Ascending aorta (tissue), 2 donors: ENCODE results near the gene OR9K2. TPM values are rescaled to one million over a fixed set of nuclear protein-coding genes. Genes with fewer than 3 reads are reported as not detected.

Experiments
- DNase-seq, 2 donors: peaks; one replicate each; pipeline ENCODE4 v3.0.0-alpha.2; 2019; ENCODE audit warnings: low spot score in 2 of 2
- H3K27ac ChIP-seq, 2 donors: fragments of 200-600 bp; sonication (generic); one replicate each; pipeline ENCODE4 v1.5.1; 2016 to 2017; ENCODE audit warnings: mild to moderate bottlenecking in 1 of 2
- H3K27me3 ChIP-seq: fragments of 200-600 bp; sonication (generic); one replicate; pipeline ENCODE4 v1.5.1; 2017
- H3K36me3 ChIP-seq, 2 donors: fragments of 200-600 bp; sonication (generic); one replicate each; pipeline ENCODE4 v1.5.1; 2016
- H3K4me1 ChIP-seq, 2 donors: fragments of 200-600 bp; sonication (generic); one replicate each; pipeline ENCODE4 v1.5.1; 2016 to 2017; ENCODE audit warnings: mild to moderate bottlenecking in 1 of 2
- H3K4me3 ChIP-seq, 2 donors: fragments of 200-600 bp; sonication (generic); one replicate each; pipeline ENCODE4 v1.5.1; 2016 to 2017; ENCODE audit warnings: mild to moderate bottlenecking in 1 of 2
- H3K9me3 ChIP-seq, 2 donors: fragments of 200-600 bp; sonication (generic); one replicate each; pipeline ENCODE4 v1.5.1; 2016
- CTCF ChIP-seq, 3 experiments: fragments of 200-600 bp in 2 of 3; fragments of 450-650 bp in 1 of 3; sonication (generic) in 2 of 3; IDR thresholded peaks; one replicate each; pipeline ENCODE4 v1.5.1; 2016 to 2019; ENCODE audit warnings: antibody characterized with exemption in 3 of 3, mild to moderate bottlenecking in 1 of 3, moderate library complexity in 1 of 3
- intact Hi-C: fragments of 100-400 bp; cut with DNase I; formaldehyde crosslinking; loops from one replicate; pipeline ENCODE4 v1.15.1; 2023
- total RNA-seq: library from RNA; depleted of rRNA; stranded (reverse); fragments of >200 nt; gene quantifications from one replicate; pipeline ENCODE4 v1.1.0, GENCODE V29; 2016

OR9K2 gene
- total RNA-seq, 1 donor from 2014 or later, result not detected

GRCh38 chr12:55173456-55173855 is 47.2 kb downstream of the OR9K2 start:
- H3K4me1 ChIP-seq, result no peaks in the 10 kb centered on the region
- no peak overlapping the region for H3K27ac ChIP-seq
- intact Hi-C loops, result no loop called here
- no peaks in the 10 kb centered on the region for H3K36me3 ChIP-seq
- no peak for DNase-seq
- H3K27me3 ChIP-seq, result no peaks in the 10 kb centered on the region
- H3K9me3 ChIP-seq, result no peaks in the 10 kb centered on the region
- TF ChIP-seq CTCF (IDR thresholded peaks at IDR 0.05), result no peak
- H3K4me3 ChIP-seq, result no peak overlapping the region

Other genes starting within 250 kb of the OR9K2 start
- gene TESPA1, start 141.6 kb upstream of the OR9K2 start, total RNA-seq, result not detected
- gene NEUROD4, start 106.4 kb upstream of the OR9K2 start, total RNA-seq, result not detected
- not detected for gene OR10A7, start 94.6 kb downstream of the OR9K2 start, total RNA-seq
- not detected for gene OR6C74, start 118.2 kb downstream of the OR9K2 start, total RNA-seq
- gene OR6C6, start 170.2 kb downstream of the OR9K2 start, total RNA-seq, result not detected
- gene OR6C1, start 187.9 kb downstream of the OR9K2 start, total RNA-seq, result not detected
- gene OR6C3, start 204.3 kb downstream of the OR9K2 start, total RNA-seq, result not detected
- not detected for gene OR6C75, start 236.6 kb downstream of the OR9K2 start, total RNA-seq